RWPE2 (cell line): ENCODE data around the gene PRR7.

Source experiments
- ATAC-seq: fragments of 200-7000 bp; cut with Tn5 transposase; 3 replicates; pipeline ENCODE4 v1.9.1; 2021; ENCODE audit warnings: low read depth
- DNase-seq: peaks from one replicate; pipeline ENCODE4 v3.0.0-alpha.2; 2020; ENCODE audit warnings: low spot score
- H3K27ac ChIP-seq: fragments of 450-650 bp; 2 replicates; pipeline ENCODE4 v1.5.1; 2017; ENCODE audit warnings: mild to moderate bottlenecking; ENCODE audit not compliant: poor library complexity, severe bottlenecking
- H3K27me3 ChIP-seq: fragments of 250-450 bp; sonication (Bioruptor Pico); 2 replicates; pipeline ENCODE4 v1.5.1; 2021; ENCODE audit warnings: mild to moderate bottlenecking, moderate library complexity; ENCODE audit not compliant: insufficient read depth, poor library complexity, severe bottlenecking
- H3K36me3 ChIP-seq: fragments of 250-450 bp; sonication (Bioruptor Pico); 2 replicates; pipeline ENCODE4 v1.5.1; 2020; ENCODE audit warnings: low read depth, mild to moderate bottlenecking, moderate library complexity
- H3K4me1 ChIP-seq: fragments of 250-450 bp; sonication (Bioruptor Pico); 2 replicates; pipeline ENCODE4 v1.5.1; 2021; ENCODE audit warnings: mild to moderate bottlenecking, moderate library complexity; ENCODE audit not compliant: insufficient read depth, poor library complexity, severe bottlenecking
- H3K4me3 ChIP-seq: fragments of 250-450 bp; sonication (Bioruptor Pico); 2 replicates; pipeline ENCODE4 v1.5.1; 2021; ENCODE audit warnings: mild to moderate bottlenecking, moderate library complexity; ENCODE audit not compliant: severe bottlenecking
- H3K9me3 ChIP-seq: fragments of 250-450 bp; sonication (Bioruptor Pico); 2 replicates; pipeline ENCODE4 v1.5.1; 2021; ENCODE audit warnings: mild to moderate bottlenecking, moderate library complexity; ENCODE audit not compliant: severe bottlenecking
- TF ChIP-seq, protein P1 (sequence below): fragments of 450-650 bp; IDR thresholded peaks from one replicate; pipeline ENCODE4 v1.5.1; 2017; ENCODE audit warnings: mild to moderate bottlenecking, moderate library complexity; ENCODE audit not compliant: poor library complexity, severe bottlenecking

PRR7 gene

DNA sequence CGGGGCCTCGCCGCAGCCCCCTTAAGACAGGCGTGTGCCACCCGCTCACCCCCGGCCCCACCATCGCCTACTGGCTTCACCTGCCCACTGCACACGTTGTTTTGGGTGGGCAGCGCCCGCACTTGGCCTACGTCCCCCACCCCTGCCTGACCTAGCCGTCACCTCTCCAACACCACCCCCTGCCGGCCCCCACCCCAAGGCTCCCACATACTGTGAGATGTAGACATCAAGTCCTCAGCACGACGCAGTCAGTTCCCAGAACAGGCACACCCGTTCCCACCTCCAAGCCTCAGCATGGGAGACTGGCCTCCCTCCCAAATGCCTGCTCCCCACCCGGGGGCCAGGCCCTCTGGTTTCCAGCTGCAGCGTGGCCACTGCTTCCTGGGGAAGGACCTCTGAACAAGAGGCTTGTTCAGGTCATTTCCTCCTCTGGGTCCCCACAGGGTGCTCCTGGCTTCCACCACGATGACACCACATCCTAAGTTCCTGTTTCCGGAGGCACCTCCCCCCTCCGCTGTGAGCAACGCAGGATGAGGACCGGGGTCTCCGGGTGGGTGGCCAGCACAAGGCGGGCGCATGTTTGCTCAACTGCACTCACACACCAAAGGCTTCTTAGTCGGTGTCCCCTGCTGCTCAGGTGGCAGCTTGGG, 15.5 kb downstream of the PRR7 start:
- no peak for DNase-seq
- H3K36me3 ChIP-seq: peaks cover 60% of the 10 kb centered on the region
- no peak overlapping the region for H3K27ac ChIP-seq
- no peaks in the 10 kb centered on the region for H3K4me1 ChIP-seq
- no peaks in the 10 kb centered on the region for H3K9me3 ChIP-seq
- no peak for ATAC-seq
- TF ChIP-seq, protein P1, sequence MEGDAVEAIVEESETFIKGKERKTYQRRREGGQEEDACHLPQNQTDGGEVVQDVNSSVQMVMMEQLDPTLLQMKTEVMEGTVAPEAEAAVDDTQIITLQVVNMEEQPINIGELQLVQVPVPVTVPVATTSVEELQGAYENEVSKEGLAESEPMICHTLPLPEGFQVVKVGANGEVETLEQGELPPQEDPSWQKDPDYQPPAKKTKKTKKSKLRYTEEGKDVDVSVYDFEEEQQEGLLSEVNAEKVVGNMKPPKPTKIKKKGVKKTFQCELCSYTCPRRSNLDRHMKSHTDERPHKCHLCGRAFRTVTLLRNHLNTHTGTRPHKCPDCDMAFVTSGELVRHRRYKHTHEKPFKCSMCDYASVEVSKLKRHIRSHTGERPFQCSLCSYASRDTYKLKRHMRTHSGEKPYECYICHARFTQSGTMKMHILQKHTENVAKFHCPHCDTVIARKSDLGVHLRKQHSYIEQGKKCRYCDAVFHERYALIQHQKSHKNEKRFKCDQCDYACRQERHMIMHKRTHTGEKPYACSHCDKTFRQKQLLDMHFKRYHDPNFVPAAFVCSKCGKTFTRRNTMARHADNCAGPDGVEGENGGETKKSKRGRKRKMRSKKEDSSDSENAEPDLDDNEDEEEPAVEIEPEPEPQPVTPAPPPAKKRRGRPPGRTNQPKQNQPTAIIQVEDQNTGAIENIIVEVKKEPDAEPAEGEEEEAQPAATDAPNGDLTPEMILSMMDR: no peak
- no peak overlapping the region for H3K4me3 ChIP-seq
- H3K27me3 ChIP-seq: no peaks in the 10 kb centered on the region

DNA sequence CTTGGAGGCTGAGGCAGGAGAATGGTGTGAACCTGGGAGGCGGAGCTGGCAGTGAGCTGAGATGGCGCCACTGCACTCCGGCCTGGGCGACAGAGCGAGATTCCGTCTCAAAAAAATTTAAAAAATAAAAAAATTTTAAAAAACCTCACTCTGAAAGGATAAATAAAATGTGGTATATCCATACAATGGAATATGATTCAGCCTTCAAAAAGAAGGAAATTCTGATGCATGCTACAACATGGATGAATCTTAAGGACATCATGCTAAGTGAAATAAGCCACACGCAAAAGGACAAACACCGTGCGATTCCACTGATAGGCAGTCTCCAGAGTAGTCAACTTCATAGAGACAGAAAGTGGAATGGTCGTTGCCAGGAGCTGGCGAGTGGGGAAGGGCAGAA, 18.4 kb downstream of the PRR7 start:
- no peaks in the 10 kb centered on the region for H3K9me3 ChIP-seq
- ATAC-seq: no peak
- TF ChIP-seq, protein P1: no peak
- H3K4me1 ChIP-seq: no peaks in the 10 kb centered on the region
- no peak for DNase-seq
- no peak overlapping the region for H3K4me3 ChIP-seq
- peaks cover 57% of the 10 kb centered on the region for H3K36me3 ChIP-seq
- no peaks in the 10 kb centered on the region for H3K27me3 ChIP-seq
- H3K27ac ChIP-seq: no peak overlapping the region

DNA sequence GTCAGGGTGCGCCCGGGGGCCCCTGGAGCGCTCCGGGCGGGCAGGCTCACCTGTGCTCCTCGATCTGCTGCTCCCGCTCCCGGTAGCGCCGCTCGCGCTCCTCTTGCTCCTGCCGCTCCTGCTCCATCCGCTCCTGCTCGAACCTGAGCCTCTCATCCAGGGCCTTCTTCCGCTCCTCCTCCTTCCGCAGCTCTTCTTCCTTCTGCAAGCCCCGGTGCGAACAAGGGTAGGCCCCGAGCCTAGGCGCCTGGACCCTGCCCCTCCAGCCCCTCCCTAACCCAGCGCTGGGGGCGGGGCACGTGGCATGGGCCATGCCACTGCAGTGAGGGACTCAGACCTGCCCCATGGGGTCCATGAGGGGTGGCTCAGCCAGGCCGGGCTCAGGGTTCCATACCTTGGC, 20.2 kb downstream of the PRR7 start:
- Histone ChIP-seq H3K36me3 (peaks cover 62% of the 10 kb centered on the region), H3K27ac (no peak overlapping the region), H3K9me3 (no peaks in the 10 kb centered on the region), H3K27me3 (no peaks in the 10 kb centered on the region), H3K4me1 (peaks cover 11% of the 10 kb centered on the region), H3K4me3 (no peak overlapping the region)
- TF ChIP-seq, protein P1: no peak
- DNase-seq (no peak), ATAC-seq (no peak)

DNA sequence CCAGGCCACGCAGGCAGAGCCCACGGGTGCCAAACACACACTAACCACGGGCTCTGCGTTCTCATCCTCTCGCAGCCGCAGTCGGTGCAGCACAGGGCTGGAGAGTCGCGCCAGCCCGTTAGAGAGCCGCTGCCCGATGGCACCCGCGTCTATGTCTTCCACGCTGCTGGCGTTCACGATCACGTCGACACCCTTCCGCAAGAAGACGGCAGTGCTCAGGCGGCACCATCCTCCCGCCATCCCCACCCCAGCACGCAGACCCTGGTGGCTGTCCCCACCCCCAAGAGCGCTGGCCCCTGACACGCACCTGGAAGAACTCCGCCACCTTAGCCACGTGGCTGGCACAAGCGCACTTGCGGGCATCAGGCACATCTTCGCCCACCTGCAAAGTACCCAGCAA, 20.8 kb downstream of the PRR7 start:
- no peak for DNase-seq
- Histone ChIP-seq H3K9me3 (no peaks in the 10 kb centered on the region), H3K4me3 (no peak overlapping the region), H3K4me1 (peaks cover 15% of the 10 kb centered on the region), H3K27ac (no peak overlapping the region), H3K27me3 (no peaks in the 10 kb centered on the region), H3K36me3 (peaks cover 62% of the 10 kb centered on the region)
- TF ChIP-seq, protein P1: no peak
- ATAC-seq: no peak

DNA sequence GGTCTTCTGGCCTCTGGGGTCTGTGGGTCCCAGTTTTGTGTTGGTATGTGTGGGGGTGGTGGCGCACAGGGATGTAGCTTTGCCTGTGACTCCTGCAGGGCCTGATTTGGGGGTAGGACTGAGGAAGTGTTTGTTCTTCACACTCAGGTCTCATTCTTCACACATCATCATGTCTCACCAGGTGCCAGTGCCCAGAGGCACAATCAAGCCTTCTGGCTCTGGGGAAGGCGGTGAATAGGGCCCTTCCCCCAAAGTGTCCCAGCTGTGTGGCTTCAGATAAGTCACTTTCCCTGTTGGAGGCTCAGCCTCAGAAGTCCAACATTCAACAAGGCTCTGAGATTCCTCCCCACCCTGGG, 21.7 kb downstream of the PRR7 start:
- ATAC-seq: no peak

More for the DNA sequence above, 21.7 kb downstream of the PRR7 start:
- no peak overlapping the region for H3K4me3 ChIP-seq
- peaks cover 59% of the 10 kb centered on the region for H3K36me3 ChIP-seq
- H3K4me1 ChIP-seq: peaks cover 15% of the 10 kb centered on the region
- TF ChIP-seq, protein P1: no peak
- H3K9me3 ChIP-seq: no peaks in the 10 kb centered on the region
- no peak for DNase-seq
- H3K27me3 ChIP-seq: no peaks in the 10 kb centered on the region
- no peak overlapping the region for H3K27ac ChIP-seq
